UCSD-AML1 (cell line): Measurements from ENCODE around the gene CD74.
A peak's percentile ranks its signal among the peaks of the same experiment; 100 is the strongest.

Experiments used
- DNase-seq: peaks from one replicate; lab custom pipeline; 2025; ENCODE audit not compliant: unreplicated experiment; lab: John Stamatoyannopoulos, UW

Gene CD74

GRCh38 chr5:150410524-150411244 lies 2.0 kb downstream of the CD74 start:
- DNase-seq = peak; percentile 52

- DNase-seq = peak; percentile 79
Observed at GRCh38 chr5:150409638-150410523, 2.8 kb downstream of the CD74 start.

- DNase-seq = no peak
Observed at GRCh38 chr5:150408231-150408943, 4.3 kb downstream of the CD74 start.

- DNase-seq = no peak
Observed at GRCh38 chr5:150407096-150407720, 5.5 kb downstream of the CD74 start.

- DNase-seq = no peak
Observed at GRCh38 chr5:150406723-150407095, 6.0 kb downstream of the CD74 start.

GRCh38 chr5:150406103-150406722 lies 6.5 kb downstream of the CD74 start:
- no peak for DNase-seq

GRCh38 chr5:150404941-150405816 lies 7.5 kb downstream of the CD74 start:
- DNase-seq = no peak

GRCh38 chr5:150404535-150404934 lies 8.2 kb downstream of the CD74 start:
- DNase-seq = no peak

- no peak for DNase-seq
Observed at GRCh38 chr5:150404121-150404520, 8.6 kb downstream of the CD74 start.

- no peak for DNase-seq
Observed at GRCh38 chr5:150402901-150403342, 9.8 kb downstream of the CD74 start.

GRCh38 chr5:150402229-150402773 lies 10.4 kb downstream of the CD74 start:
- DNase-seq = no peak

- DNase-seq = no peak
Observed at GRCh38 chr5:150401376-150402228, 11.1 kb downstream of the CD74 start.

- DNase-seq = no peak
Observed at GRCh38 chr5:150401076-150401375, 11.7 kb downstream of the CD74 start.

- DNase-seq = no peak
Observed at GRCh38 chr5:150400316-150401075, 12.2 kb downstream of the CD74 start.

- DNase-seq = no peak
Observed at GRCh38 chr5:150399524-150400211, 13.0 kb downstream of the CD74 start.

GRCh38 chr5:150398722-150399523 lies 13.8 kb downstream of the CD74 start:
- no peak for DNase-seq
